ENCODE measurements around the gene PHACTR2.
"Not testable (repeated sequence)": the region's sequence is repeated elsewhere in the genome, so short reads cannot be mapped to it uniquely, and the experiment has no call there.

PHACTR2 gene

GRCh38 chr6:143677891-143678791 is at the start of gene PHACTR2:
PHACTR2 (plus strand) TSS chr6:143677965; CDS start chr6:143678164, 199 bp downstream.
- peak; percentile 78 for DNase-seq (ENCODE audit: low read depth)

DNA sequence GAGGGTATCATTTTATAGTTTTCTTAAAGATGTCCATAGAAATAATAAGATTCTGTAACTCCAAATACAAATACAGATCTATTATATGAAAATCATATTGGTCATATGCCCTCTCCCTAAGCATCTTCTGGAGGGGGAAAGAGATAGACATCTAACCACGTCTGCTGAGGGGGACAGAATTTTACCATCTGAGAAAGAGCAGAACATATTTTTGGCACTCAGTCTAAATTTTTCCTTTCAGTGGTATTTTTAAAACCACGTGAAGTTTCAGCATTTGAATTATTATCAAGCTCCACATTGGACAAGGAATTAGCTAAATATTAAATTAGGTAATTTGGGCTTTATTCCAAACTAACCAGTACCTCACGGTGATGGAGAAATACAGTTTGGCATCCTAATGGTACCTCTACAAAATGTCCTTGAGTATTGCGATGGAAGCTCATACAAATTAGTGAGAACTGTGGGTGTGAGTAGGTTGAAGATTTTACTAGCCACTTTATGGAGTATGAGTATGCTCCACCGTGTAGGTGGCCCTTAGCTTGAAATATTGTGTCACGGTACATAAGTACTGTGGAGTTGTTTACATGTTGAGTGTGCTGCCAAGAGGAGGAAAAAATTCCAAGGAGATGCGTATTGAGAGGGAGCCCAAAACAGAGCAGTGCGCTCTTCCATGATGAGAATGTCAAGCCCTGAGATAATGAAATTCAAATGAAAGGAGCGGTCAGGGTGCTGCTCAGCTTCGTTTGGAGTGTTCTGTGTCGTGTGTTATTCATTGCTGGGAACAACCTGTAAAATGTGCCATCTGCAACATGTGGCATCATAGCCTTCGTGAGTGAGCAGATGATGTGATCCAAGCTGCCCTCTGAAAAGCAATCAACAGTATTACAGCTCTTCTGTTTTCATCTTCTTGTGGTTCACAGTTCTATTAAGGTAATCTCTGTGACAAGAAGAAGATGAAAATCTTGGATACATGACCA is 48.4 kb upstream of the PHACTR2 start:
- no peak for DNase-seq (ENCODE audit: low read depth)

GRCh38 chr6:143631196-143631595 is 46.6 kb upstream of the PHACTR2 start:
- DNase-seq (ENCODE audit: low read depth) = not testable (repeated sequence)

DNA sequence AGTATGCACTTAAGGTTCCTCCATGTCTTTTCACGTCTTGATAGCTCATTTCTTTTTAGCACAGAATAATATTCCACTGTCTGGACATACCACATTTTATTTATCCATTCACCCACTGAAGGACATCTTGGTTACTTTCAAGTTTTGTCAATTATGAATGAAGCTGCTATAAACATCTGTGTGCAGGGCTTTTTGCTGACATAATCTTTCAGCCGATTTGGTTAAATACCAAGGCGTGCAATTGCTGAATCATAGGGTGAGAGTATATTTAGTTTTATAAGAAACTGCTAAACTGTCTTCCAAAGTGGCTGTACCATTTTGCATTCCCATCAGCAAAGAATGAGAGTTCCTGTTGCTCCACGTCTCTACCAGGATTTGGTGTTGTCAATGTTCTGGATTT is 44.9 kb upstream of the PHACTR2 start:
- DNase-seq (ENCODE audit: low read depth) = no peak

- DNase-seq (ENCODE audit: low read depth) = peak; percentile 11
Observed at GRCh38 chr6:143634486-143634885, 43.3 kb upstream of the PHACTR2 start.

DNA sequence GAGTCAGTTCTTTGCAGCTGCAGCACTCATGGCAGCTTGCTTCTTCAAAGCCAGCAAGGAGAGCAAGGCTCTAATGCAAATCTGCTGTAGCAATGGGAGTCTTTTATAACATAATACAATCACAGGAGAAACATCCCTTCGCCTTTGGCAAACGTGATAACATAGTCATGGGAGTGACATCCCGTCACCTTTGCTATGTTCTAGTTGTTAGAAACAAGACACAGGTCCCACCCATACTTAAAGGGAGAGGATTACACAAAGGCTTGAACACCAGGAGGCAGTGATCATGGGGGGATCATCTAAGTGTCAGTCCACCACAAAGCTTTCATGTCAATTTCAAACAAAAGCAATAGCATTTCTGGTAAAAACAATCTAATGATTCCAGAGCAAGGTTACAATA is 40.1 kb upstream of the PHACTR2 start:
- no peak for DNase-seq (ENCODE audit: low read depth)

DNA sequence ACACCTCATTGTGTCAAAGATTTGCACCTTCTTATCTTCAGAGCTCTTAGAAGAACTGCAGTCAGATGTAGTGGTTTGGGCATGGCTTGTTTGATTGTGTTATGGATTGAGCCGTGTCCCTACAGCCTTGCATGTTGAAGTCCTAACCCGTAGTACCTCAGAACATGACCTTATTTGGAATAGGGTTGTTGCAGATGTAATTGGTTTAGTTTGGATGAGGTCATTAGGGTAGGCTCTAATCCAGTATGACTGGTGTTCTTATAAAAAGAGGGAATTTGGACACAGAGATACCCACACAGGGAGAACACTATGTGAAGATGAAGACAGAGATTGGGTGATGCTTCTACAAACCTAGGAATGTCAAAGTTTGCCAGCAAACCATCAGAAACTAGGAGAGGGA is 35.4 kb upstream of the PHACTR2 start:
- DNase-seq (ENCODE audit: low read depth) = no peak

DNA sequence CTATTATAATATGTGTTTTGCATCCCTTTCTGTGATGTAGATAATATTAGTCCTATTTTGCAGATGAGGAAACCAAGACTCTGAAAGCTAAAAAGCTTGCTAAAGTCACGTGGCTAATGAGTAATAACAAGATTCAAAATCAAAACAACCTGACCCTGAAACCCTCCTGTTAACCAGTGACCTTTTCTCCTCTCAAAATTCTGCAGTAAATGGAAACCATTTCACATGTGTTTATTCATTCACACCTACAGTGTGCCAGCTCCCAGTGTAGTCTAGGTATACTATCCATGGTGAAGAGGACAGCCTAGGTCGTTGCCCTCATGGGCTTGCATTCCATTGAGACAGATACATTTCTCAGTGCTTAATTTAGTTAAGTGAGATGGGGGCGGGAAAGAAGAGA is 30.6 kb upstream of the PHACTR2 start:
- DNase-seq (ENCODE audit: low read depth) = no peak

DNA sequence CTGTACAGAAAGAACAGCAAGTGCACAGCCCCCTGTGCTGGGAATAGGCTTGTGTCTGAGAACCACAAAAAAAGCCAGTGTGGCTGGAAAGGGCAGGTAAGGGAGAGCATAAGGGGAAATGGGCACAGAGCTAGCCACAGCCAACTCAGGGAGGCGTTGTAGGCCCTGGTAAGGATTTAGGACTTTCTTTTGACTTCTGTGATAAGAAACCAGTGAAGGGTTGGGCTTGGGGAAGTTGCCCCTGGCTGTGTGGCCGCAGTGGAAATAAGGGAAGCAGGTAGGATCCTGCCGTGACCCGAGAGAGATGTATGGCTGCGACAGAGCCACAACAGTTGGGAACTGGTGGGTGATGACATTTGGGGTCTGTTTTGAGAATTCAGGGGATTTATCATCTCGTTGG is 30.0 kb upstream of the PHACTR2 start:
- no peak for DNase-seq (ENCODE audit: low read depth)

DNA sequence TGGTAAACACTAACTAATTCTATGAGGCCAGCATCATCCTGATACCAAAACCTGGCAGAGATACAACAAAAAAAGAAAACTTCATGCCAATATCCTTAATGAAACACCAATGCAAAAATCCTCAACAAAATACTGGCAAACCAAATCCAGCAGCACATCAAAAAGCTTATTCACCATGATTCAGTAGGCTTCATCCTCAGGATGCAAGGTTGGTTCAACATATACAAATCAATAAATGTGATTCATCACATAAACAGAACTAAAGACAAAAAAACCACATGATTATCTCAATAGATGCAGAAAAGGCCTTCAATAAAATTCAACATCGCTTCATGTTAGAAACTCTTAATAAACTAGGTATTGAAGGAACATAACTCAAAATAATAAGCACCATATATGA is 28.4 kb upstream of the PHACTR2 start:
- DNase-seq (ENCODE audit: low read depth) = not testable (repeated sequence)

DNA sequence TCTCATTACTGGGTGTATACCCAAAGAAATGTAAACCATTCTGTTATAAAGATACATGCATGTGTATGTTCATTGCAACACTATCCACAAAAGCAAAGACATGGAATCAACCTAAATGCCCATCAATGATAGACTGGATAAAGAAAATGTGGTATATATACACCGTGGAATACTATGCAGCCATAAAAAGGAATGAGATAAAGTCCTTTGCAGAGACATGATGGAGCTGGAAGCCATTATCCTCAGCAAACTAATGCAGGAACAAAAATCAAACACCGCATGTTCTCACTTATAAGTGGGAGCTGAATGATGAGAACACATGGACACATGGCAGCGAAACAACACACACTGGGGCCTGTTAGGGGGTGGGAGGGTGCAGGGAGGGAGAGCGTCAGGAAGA is 26.4 kb upstream of the PHACTR2 start:
- not testable (repeated sequence) for DNase-seq (ENCODE audit: low read depth)

- no peak for DNase-seq (ENCODE audit: low read depth)
Observed at GRCh38 chr6:143652841-143653331, 24.9 kb upstream of the PHACTR2 start.

- DNase-seq (ENCODE audit: low read depth) = no peak
Observed at GRCh38 chr6:143655541-143655940, 22.2 kb upstream of the PHACTR2 start.

GRCh38 chr6:143656026-143656425 is 21.7 kb upstream of the PHACTR2 start:
- DNase-seq (ENCODE audit: low read depth) = no peak

DNA sequence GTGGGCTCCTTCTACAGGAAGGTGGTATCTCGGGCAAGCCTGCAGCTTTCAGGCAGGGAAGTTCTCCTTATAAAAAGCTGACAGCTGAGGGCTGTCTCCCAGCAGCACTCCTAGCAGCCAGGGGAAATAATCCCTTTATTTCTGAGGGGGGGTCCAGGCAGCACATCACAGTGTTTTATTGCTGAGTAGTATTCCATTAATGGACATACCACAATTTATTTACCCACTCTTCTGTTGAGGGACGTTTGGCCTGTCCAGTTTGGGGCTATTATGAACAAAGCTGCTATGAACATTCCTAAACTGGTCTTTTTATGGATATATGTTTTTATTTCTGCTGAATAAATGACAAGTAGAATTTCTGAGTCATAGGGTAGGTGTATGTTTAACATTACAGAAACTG is 20.0 kb upstream of the PHACTR2 start:
- no peak for DNase-seq (ENCODE audit: low read depth)

- DNase-seq (ENCODE audit: low read depth) = not testable (repeated sequence)
Observed at GRCh38 chr6:143660170-143660569, 17.6 kb upstream of the PHACTR2 start.

- no peak for DNase-seq (ENCODE audit: low read depth)
Observed at GRCh38 chr6:143664171-143664570, 13.6 kb upstream of the PHACTR2 start.

GRCh38 chr6:143666007-143666406 is 11.8 kb upstream of the PHACTR2 start:
- not testable (repeated sequence) for DNase-seq (ENCODE audit: low read depth)

DNA sequence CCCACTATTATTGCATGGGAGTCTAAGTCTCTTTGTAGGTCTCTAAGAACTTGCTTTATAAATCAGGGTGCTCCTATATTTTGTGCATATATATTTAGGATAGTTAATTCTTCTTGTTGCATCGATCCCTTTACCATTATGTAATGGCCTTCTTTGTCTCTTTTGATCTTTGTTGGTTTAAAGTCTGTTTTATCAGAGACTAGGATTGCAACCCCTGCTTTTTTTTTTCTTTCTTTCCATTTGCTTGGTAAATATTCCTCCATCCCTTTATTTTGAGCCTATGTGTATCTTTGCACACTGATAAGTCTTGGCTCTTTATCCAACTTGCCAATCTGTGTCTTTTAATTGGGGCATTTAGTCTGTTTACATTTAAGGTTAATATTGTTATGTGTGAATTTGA is 8.3 kb upstream of the PHACTR2 start:
- not testable (repeated sequence) for DNase-seq (ENCODE audit: low read depth)

DNA sequence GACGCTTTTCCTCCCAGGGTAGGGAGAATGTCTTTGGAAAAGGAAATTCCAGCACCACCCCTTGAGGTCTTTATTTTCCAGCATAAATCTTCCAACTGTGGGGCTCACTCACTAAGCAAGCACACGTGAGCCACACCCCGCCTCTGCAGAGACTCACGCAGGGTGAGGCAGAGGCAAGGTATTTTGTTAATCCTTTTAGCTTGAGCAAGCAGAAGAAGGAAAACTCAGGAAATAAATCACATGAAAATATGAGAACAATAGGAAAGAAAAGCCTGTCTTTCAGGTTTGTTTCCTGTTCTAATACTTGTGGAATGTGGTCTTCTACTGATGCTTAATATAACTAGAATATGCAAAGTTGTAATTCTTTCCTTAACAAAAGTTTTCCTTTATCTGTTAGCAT is 4.1 kb upstream of the PHACTR2 start:
- DNase-seq (ENCODE audit: low read depth) = peak; percentile 88

- no peak for DNase-seq (ENCODE audit: low read depth)
Observed at GRCh38 chr6:143674483-143675381, 3.0 kb upstream of the PHACTR2 start.

Measured in iris pigment epithelial cell (primary cell).